Measurements from ENCODE around the gene ZNF689. TPM values are rescaled to one million over a fixed set of nuclear protein-coding genes. Genes with fewer than 3 reads are reported as not detected.
A peak's percentile ranks its signal among the peaks of the same experiment; 100 is the strongest.

The ZNF689 gene
- total and polyA plus RNA-seq, 2 of the 13 experiments (the other 11 are each of a cell fraction or from before 2014, with no cell fraction given) = 9.7 to 19.5 TPM

DNA sequence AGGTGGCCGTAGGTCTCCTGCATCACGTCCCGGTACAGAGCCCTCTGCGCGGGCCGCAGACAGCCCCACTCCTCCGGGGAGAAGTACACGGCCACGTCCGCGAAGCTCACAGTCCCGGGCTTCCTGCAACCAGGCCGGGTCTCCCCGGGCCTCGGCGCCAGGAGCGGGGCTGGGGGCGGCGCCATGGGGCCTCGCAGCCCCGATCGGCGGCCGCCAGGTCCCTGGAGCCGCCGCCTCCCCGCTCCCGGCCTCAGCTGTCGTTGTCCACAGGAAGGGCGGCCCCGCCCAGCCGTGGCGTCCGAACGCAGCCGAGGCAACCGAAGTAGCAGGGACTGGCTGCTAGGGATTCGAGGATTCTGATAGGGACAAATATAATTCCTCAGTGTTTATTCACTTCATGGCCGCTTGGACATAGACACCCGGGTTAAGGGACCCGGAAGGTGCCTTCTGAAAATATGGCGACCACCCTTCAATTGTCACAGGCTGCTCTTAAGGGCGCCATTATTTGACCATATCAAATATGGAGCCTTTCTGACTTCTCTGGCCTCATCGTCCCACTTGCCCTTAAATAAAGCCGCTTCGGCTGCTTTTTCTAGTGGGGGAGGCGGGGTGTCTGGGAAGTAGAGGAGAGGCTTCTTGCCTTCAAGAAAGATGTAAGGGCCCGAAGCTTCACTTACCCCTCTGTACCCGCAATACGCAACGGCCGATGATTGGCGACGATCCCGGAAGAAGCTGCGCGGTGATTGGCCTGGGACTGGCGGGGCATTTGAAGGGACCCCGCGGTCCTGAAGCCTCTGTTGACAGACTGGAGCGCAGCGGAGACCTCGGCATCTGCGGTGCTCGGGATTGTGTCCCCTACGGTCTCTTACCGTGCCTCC is 38.5 kb downstream of the ZNF689 start, which contains the start of gene ZNF688 (continued):
- TF ChIP-seq, protein P1, sequence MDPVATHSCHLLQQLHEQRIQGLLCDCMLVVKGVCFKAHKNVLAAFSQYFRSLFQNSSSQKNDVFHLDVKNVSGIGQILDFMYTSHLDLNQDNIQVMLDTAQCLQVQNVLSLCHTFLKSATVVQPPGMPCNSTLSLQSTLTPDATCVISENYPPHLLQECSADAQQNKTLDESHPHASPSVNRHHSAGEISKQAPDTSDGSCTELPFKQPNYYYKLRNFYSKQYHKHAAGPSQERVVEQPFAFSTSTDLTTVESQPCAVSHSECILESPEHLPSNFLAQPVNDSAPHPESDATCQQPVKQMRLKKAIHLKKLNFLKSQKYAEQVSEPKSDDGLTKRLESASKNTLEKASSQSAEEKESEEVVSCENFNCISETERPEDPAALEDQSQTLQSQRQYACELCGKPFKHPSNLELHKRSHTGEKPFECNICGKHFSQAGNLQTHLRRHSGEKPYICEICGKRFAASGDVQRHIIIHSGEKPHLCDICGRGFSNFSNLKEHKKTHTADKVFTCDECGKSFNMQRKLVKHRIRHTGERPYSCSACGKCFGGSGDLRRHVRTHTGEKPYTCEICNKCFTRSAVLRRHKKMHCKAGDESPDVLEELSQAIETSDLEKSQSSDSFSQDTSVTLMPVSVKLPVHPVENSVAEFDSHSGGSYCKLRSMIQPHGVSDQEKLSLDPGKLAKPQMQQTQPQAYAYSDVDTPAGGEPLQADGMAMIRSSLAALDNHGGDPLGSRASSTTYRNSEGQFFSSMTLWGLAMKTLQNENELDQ (CRISPR knock-in tag; IDR thresholded peaks at IDR 0.05; ENCODE audit: borderline replicate concordance) = no peak
- TF ChIP-seq DNMT1 (CRISPR knock-in tag; IDR thresholded peaks at IDR 0.05) = no peak
- TF ChIP-seq, protein P2, sequence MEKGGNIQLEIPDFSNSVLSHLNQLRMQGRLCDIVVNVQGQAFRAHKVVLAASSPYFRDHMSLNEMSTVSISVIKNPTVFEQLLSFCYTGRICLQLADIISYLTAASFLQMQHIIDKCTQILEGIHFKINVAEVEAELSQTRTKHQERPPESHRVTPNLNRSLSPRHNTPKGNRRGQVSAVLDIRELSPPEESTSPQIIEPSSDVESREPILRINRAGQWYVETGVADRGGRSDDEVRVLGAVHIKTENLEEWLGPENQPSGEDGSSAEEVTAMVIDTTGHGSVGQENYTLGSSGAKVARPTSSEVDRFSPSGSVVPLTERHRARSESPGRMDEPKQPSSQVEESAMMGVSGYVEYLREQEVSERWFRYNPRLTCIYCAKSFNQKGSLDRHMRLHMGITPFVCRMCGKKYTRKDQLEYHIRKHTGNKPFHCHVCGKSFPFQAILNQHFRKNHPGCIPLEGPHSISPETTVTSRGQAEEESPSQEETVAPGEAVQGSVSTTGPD (CRISPR knock-in tag; IDR thresholded peaks at IDR 0.05) = no peak
- no peak for TF ChIP-seq ZNF883 (CRISPR knock-in tag; IDR thresholded peaks at IDR 0.05; ENCODE audit: not compliant biosample characterization)
- TF ChIP-seq KMT2A (CRISPR knock-in tag; IDR thresholded peaks at IDR 0.05) = peak; percentile 83; the same call in 1 of the 2 replicates
- TF ChIP-seq, protein P3, sequence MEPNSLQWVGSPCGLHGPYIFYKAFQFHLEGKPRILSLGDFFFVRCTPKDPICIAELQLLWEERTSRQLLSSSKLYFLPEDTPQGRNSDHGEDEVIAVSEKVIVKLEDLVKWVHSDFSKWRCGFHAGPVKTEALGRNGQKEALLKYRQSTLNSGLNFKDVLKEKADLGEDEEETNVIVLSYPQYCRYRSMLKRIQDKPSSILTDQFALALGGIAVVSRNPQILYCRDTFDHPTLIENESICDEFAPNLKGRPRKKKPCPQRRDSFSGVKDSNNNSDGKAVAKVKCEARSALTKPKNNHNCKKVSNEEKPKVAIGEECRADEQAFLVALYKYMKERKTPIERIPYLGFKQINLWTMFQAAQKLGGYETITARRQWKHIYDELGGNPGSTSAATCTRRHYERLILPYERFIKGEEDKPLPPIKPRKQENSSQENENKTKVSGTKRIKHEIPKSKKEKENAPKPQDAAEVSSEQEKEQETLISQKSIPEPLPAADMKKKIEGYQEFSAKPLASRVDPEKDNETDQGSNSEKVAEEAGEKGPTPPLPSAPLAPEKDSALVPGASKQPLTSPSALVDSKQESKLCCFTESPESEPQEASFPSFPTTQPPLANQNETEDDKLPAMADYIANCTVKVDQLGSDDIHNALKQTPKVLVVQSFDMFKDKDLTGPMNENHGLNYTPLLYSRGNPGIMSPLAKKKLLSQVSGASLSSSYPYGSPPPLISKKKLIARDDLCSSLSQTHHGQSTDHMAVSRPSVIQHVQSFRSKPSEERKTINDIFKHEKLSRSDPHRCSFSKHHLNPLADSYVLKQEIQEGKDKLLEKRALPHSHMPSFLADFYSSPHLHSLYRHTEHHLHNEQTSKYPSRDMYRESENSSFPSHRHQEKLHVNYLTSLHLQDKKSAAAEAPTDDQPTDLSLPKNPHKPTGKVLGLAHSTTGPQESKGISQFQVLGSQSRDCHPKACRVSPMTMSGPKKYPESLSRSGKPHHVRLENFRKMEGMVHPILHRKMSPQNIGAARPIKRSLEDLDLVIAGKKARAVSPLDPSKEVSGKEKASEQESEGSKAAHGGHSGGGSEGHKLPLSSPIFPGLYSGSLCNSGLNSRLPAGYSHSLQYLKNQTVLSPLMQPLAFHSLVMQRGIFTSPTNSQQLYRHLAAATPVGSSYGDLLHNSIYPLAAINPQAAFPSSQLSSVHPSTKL (CRISPR knock-in tag; IDR thresholded peaks at IDR 0.05) = no peak
- no peak for TF ChIP-seq ZNF577 (CRISPR knock-in tag; IDR thresholded peaks at IDR 0.05; ENCODE audit: borderline replicate concordance, low read depth)
- TF ChIP-seq, protein P4, sequence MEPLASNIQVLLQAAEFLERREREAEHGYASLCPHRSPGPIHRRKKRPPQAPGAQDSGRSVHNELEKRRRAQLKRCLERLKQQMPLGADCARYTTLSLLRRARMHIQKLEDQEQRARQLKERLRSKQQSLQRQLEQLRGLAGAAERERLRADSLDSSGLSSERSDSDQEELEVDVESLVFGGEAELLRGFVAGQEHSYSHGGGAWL (CRISPR knock-in tag; IDR thresholded peaks at IDR 0.05) = 0 out of 2 replicates have a peak, but pooled peaks have one; percentile 20
- TF ChIP-seq TBX2 (CRISPR knock-in tag; IDR thresholded peaks at IDR 0.05; ENCODE audit: borderline replicate concordance) = peak; percentile 74
- TF ChIP-seq MIXL1 (CRISPR knock-in tag; IDR thresholded peaks at IDR 0.05) = 0 out of 2 replicates have a peak, but pooled peaks have one; percentile 28
- TF ChIP-seq, protein P5, sequence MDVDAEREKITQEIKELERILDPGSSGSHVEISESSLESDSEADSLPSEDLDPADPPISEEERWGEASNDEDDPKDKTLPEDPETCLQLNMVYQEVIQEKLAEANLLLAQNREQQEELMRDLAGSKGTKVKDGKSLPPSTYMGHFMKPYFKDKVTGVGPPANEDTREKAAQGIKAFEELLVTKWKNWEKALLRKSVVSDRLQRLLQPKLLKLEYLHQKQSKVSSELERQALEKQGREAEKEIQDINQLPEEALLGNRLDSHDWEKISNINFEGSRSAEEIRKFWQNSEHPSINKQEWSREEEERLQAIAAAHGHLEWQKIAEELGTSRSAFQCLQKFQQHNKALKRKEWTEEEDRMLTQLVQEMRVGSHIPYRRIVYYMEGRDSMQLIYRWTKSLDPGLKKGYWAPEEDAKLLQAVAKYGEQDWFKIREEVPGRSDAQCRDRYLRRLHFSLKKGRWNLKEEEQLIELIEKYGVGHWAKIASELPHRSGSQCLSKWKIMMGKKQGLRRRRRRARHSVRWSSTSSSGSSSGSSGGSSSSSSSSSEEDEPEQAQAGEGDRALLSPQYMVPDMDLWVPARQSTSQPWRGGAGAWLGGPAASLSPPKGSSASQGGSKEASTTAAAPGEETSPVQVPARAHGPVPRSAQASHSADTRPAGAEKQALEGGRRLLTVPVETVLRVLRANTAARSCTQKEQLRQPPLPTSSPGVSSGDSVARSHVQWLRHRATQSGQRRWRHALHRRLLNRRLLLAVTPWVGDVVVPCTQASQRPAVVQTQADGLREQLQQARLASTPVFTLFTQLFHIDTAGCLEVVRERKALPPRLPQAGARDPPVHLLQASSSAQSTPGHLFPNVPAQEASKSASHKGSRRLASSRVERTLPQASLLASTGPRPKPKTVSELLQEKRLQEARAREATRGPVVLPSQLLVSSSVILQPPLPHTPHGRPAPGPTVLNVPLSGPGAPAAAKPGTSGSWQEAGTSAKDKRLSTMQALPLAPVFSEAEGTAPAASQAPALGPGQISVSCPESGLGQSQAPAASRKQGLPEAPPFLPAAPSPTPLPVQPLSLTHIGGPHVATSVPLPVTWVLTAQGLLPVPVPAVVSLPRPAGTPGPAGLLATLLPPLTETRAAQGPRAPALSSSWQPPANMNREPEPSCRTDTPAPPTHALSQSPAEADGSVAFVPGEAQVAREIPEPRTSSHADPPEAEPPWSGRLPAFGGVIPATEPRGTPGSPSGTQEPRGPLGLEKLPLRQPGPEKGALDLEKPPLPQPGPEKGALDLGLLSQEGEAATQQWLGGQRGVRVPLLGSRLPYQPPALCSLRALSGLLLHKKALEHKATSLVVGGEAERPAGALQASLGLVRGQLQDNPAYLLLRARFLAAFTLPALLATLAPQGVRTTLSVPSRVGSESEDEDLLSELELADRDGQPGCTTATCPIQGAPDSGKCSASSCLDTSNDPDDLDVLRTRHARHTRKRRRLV (CRISPR knock-in tag; IDR thresholded peaks at IDR 0.05) = no peak
- no peak for TF ChIP-seq ZNF572 (CRISPR knock-in tag; IDR thresholded peaks at IDR 0.05)
- no peak for TF ChIP-seq ZNF615 (CRISPR knock-in tag; IDR thresholded peaks at IDR 0.05; ENCODE audit: borderline replicate concordance)
- no peak for TF ChIP-seq MBD4 (IDR thresholded peaks at IDR 0.05; ENCODE audit: borderline replicate concordance, low read length)
- no peak for TF ChIP-seq ZNF274 (CRISPR knock-in tag; IDR thresholded peaks at IDR 0.05)

All from HepG2 (cell line).